IMR-90 (cell line): Measurements from ENCODE around the gene VPS33B. TPM values are rescaled to one million over a fixed set of nuclear protein-coding genes. Genes with fewer than 3 reads are reported as not detected.

Experiments used
- ATAC-seq: fragments of 200-7000 bp; cut with Tn5 transposase; 2 replicates; pipeline ENCODE4 v1.9.1; 2020; ENCODE audit warnings: low read depth, mild to moderate bottlenecking, moderate library complexity
- BruUV-seq: library from RNA; stranded (reverse); fragments of 400-500 nt; replicated peaks from 2 replicates; lab custom pipeline; 2021; lab: Mats Ljungman, UMichigan
- CTCF ChIA-PET: fragments of 300-600 bp; formaldehyde crosslinking; extraction: SDS; loops from one replicate; lab custom pipeline; 2021; ENCODE audit warnings: antibody characterized with exemption; lab: Yijun Ruan, JAX
- POLR2A ChIA-PET: fragments of 300-600 bp; sonication (Branson Sonifier 250); formaldehyde crosslinking; loops from one replicate; lab custom pipeline; 2022; ENCODE audit warnings: antibody characterized with exemption; ENCODE audit not compliant: unreplicated experiment; lab: Charles Lee
- DNase-seq: peaks from one replicate; pipeline ENCODE4 v3.0.0; 2013
- H2AFZ ChIP-seq: replicated peaks from 2 replicates; pipeline ENCODE3; 2013; ENCODE audit warnings: low read length, mild to moderate bottlenecking; ENCODE audit not compliant: poor library complexity
- H2AK5ac ChIP-seq: 2 replicates; pipeline ENCODE4 v1.6.1; 2013; ENCODE audit warnings: low read depth, low read length, inconsistent platforms
- H2AK9ac ChIP-seq: replicated peaks from 2 replicates; pipeline ENCODE3; 2013; ENCODE audit warnings: mild to moderate bottlenecking, low read depth, low read length, moderate library complexity; ENCODE audit not compliant: poor library complexity
- H2BK120ac ChIP-seq: 2 replicates; pipeline ENCODE4 v1.6.1; 2013; ENCODE audit warnings: low read depth, low read length, inconsistent platforms
- H2BK15ac ChIP-seq: 3 replicates; pipeline ENCODE4 v1.6.1; 2013; ENCODE audit warnings: low read depth, low read length, inconsistent platforms
- H2BK20ac ChIP-seq: 2 replicates; pipeline ENCODE4 v1.6.1; 2013; ENCODE audit warnings: low read depth, mild to moderate bottlenecking, inconsistent platforms, low read length, moderate library complexity
- H2BK5ac ChIP-seq: 2 replicates; pipeline ENCODE4 v1.6.1; 2013; ENCODE audit warnings: mild to moderate bottlenecking, low read depth, low read length, inconsistent platforms; ENCODE audit not compliant: poor library complexity, severe bottlenecking
- H3K14ac ChIP-seq: replicated peaks from 2 replicates; pipeline ENCODE4 v1.6.1; 2013; ENCODE audit warnings: low read depth, low read length, inconsistent platforms
- H3K18ac ChIP-seq: 2 replicates; pipeline ENCODE4 v1.6.1; 2013; ENCODE audit warnings: low read depth, low read length, control low read depth
- H3K23ac ChIP-seq: 2 replicates; pipeline ENCODE4 v1.6.1; 2013; ENCODE audit warnings: low read depth, low read length, inconsistent platforms
- H3K27ac ChIP-seq: 2 replicates; pipeline ENCODE4 v1.5.1; 2013; ENCODE audit warnings: mild to moderate bottlenecking, control low read depth, low read length; ENCODE audit not compliant: insufficient read depth
- H3K27me3 ChIP-seq: 2 replicates; pipeline ENCODE4 v1.6.1; 2013; ENCODE audit warnings: low read length; ENCODE audit not compliant: control insufficient read depth, insufficient read depth
- H3K36me3 ChIP-seq: 2 replicates; pipeline ENCODE4 v1.6.1; 2013; ENCODE audit warnings: low read length, mixed read lengths; ENCODE audit not compliant: control insufficient read depth, insufficient read depth
- H3K4ac ChIP-seq: 2 replicates; pipeline ENCODE4 v1.6.1; 2013; ENCODE audit warnings: low read depth, low read length, inconsistent platforms
- H3K4me1 ChIP-seq: 2 replicates; pipeline ENCODE4 v1.6.1; 2013; ENCODE audit warnings: low read length, mixed read lengths; ENCODE audit not compliant: control insufficient read depth, insufficient read depth
- H3K4me2 ChIP-seq: 2 replicates; pipeline ENCODE4 v1.6.1; 2013; ENCODE audit warnings: low read depth, mild to moderate bottlenecking, control low read depth, low read length, moderate library complexity
- H3K4me3 ChIP-seq: 2 replicates; pipeline ENCODE4 v1.5.1; 2013; ENCODE audit warnings: low read depth, mild to moderate bottlenecking, control low read depth, low read length, moderate library complexity; ENCODE audit not compliant: insufficient read depth
- H3K56ac ChIP-seq: 2 replicates; pipeline ENCODE4 v1.6.1; 2013; ENCODE audit warnings: low read length, inconsistent platforms; ENCODE audit not compliant: insufficient read depth; ENCODE audit errors: extremely low read depth
- H3K79me1 ChIP-seq, 2 experiments: 2 replicates each; pipeline ENCODE4 v1.6.1; 2013; ENCODE audit warnings: low read length in 2 of 2, inconsistent platforms in 1 of 2, low read depth in 1 of 2
- H3K9ac ChIP-seq: 2 replicates; pipeline ENCODE4 v1.6.1; 2013; ENCODE audit warnings: low read depth, low read length, control low read depth
- H3K9me1 ChIP-seq: 2 replicates; pipeline ENCODE4 v1.6.1; 2013; ENCODE audit warnings: low read length, inconsistent platforms; ENCODE audit not compliant: insufficient read depth
- H3K9me3 ChIP-seq: 2 replicates; pipeline ENCODE4 v1.6.1; 2013; ENCODE audit warnings: low read length; ENCODE audit not compliant: control insufficient read depth, insufficient read depth
- H4K20me1 ChIP-seq: 2 replicates; pipeline ENCODE4 v1.6.1; 2013; ENCODE audit warnings: low read length, inconsistent platforms; ENCODE audit not compliant: insufficient read depth
- H4K5ac ChIP-seq: 2 replicates; pipeline ENCODE4 v1.6.1; 2013; ENCODE audit warnings: mild to moderate bottlenecking, low read depth, low read length, control low read depth
- H4K8ac ChIP-seq, 2 experiments: 2 replicates each; pipeline ENCODE4 v1.6.1; 2013; ENCODE audit warnings: low read depth in 2 of 2, low read length in 2 of 2, control low read depth in 1 of 2, inconsistent platforms in 1 of 2
- H4K91ac ChIP-seq: 2 replicates; pipeline ENCODE4 v1.6.1; 2013; ENCODE audit warnings: low read depth, low read length, inconsistent platforms; ENCODE audit not compliant: insufficient read depth
- BHLHE40 ChIP-seq: fragments of 150-350 bp; IDR thresholded peaks from 2 replicates; pipeline ENCODE4 v1.6.1; 2016; ENCODE audit warnings: mild to moderate bottlenecking, low read depth, low read length
- CEBPB ChIP-seq: IDR thresholded peaks from 2 replicates; pipeline ENCODE4 v1.6.1; 2012; ENCODE audit warnings: low read depth, low read length, improper control_type of control experiment
- CHD1 ChIP-seq: IDR thresholded peaks from 2 replicates; pipeline ENCODE4 v1.6.1; 2012; ENCODE audit warnings: low read depth, low read length, improper control_type of control experiment
- CTCF ChIP-seq: conservative IDR thresholded peaks from 2 replicates; pipeline ENCODE4 v1.5.1; 2012; ENCODE audit warnings: mild to moderate bottlenecking, low read depth, low read length, improper control_type of control experiment
- FOS ChIP-seq: fragments of 150-350 bp; IDR thresholded peaks from 2 replicates; pipeline ENCODE4 v1.6.1; 2016; ENCODE audit warnings: low read depth, low read length
- MAFK ChIP-seq: IDR thresholded peaks from 2 replicates; pipeline ENCODE4 v1.6.1; 2012; ENCODE audit warnings: low read depth, low read length, improper control_type of control experiment
- MAZ ChIP-seq: IDR thresholded peaks from 2 replicates; pipeline ENCODE4 v1.6.1; 2012; ENCODE audit warnings: low read depth, mild to moderate bottlenecking, low read length, improper control_type of control experiment, moderate library complexity, borderline replicate concordance
- MXI1 ChIP-seq: IDR thresholded peaks from 2 replicates; pipeline ENCODE4 v1.6.1; 2012; ENCODE audit warnings: low read depth, mild to moderate bottlenecking, low read length, moderate library complexity, borderline replicate concordance
- NFE2L2 ChIP-seq: fragments of 150-350 bp; IDR thresholded peaks from 2 replicates; pipeline ENCODE4 v1.6.1; 2016; ENCODE audit warnings: low read depth, mild to moderate bottlenecking, low read length
- POLR2A ChIP-seq: IDR thresholded peaks from 2 replicates; pipeline ENCODE4 v1.6.1; 2012; ENCODE audit warnings: mild to moderate bottlenecking, low read depth, low read length
- RAD21 ChIP-seq: IDR thresholded peaks from 2 replicates; pipeline ENCODE4 v1.6.1; 2012; ENCODE audit warnings: low read length, improper control_type of control experiment
- RCOR1 ChIP-seq: IDR thresholded peaks from 2 replicates; pipeline ENCODE4 v1.6.1; 2012; ENCODE audit warnings: mild to moderate bottlenecking, low read length, improper control_type of control experiment; ENCODE audit not compliant: insufficient replicate concordance
- RFX5 ChIP-seq: IDR thresholded peaks from 2 replicates; pipeline ENCODE4 v1.8.0; 2012; ENCODE audit warnings: low read depth, mild to moderate bottlenecking, low read length, moderate library complexity
- SMC3 ChIP-seq: fragments of 150-350 bp; IDR thresholded peaks from 2 replicates; pipeline ENCODE4 v1.6.1; 2016; ENCODE audit warnings: low read depth, mild to moderate bottlenecking, antibody characterized with exemption, low read length, moderate library complexity
- USF2 ChIP-seq: fragments of 150-350 bp; IDR thresholded peaks from 2 replicates; pipeline ENCODE4 v1.6.1; 2017; ENCODE audit warnings: mild to moderate bottlenecking, antibody characterized with exemption, low read length, low read depth
- WGBS, 2 experiments: methylation state at CpG; one replicate each; pipeline versions ENCODE4 v1.1.5 to v1.1.7; 2013; ENCODE audit warnings: missing lambda C conversion rate in 2 of 2; ENCODE audit not compliant: insufficient read length in 1 of 2; ENCODE audit errors: extremely low coverage in 2 of 2; 5-methylcytosine and 5-hydroxymethylcytosine counted together
- dilution Hi-C: fragments of 300-500 bp; cut with HindIII; formaldehyde crosslinking; loops from one replicate; pipeline ENCODE4 v1.14.3; 2018; ENCODE audit warnings: low sequenced_read_pairs; ENCODE audit not compliant: unreplicated experiment
- in situ Hi-C: fragments of 300-500 bp; cut with MboI; formaldehyde crosslinking; loops from 3 replicates; pipeline ENCODE4 v1.14.3; 2019; ENCODE audit warnings: low sequenced_read_pairs, inconsistent platforms, mixed read lengths
- intact Hi-C: fragments of 100-400 bp; cut with micrococcal nuclease; formaldehyde crosslinking; loops from 2 replicates; pipeline ENCODE4 v1.10.0; 2022
- polyA plus RNA-seq, 3 experiments: library from polyadenylated mRNA; depleted of rRNA; stranded (reverse); fragments of >200 nt; gene quantifications; 2 replicates each; pipeline ENCODE4 v1.2.3, GENCODE V29; 2012; ENCODE audit warnings: low replicate concordance in 1 of 3
- total RNA-seq: library from RNA; depleted of rRNA; stranded (reverse); fragments of >200 nt; gene quantifications from 2 replicates; pipeline ENCODE4 v1.2.3, GENCODE V29; 2012
- TF ChIP-seq, protein P1 (sequence below): fragments of 150-350 bp; IDR thresholded peaks from 2 replicates; pipeline ENCODE4 v1.6.1; 2016; ENCODE audit warnings: low read depth, mild to moderate bottlenecking, low read length, moderate library complexity, borderline replicate concordance

The VPS33B gene
- total and polyA plus RNA-seq, 2 of the 4 experiments (the other 2 are of a cell fraction) = 9.0 to 11.3 TPM

DNA sequence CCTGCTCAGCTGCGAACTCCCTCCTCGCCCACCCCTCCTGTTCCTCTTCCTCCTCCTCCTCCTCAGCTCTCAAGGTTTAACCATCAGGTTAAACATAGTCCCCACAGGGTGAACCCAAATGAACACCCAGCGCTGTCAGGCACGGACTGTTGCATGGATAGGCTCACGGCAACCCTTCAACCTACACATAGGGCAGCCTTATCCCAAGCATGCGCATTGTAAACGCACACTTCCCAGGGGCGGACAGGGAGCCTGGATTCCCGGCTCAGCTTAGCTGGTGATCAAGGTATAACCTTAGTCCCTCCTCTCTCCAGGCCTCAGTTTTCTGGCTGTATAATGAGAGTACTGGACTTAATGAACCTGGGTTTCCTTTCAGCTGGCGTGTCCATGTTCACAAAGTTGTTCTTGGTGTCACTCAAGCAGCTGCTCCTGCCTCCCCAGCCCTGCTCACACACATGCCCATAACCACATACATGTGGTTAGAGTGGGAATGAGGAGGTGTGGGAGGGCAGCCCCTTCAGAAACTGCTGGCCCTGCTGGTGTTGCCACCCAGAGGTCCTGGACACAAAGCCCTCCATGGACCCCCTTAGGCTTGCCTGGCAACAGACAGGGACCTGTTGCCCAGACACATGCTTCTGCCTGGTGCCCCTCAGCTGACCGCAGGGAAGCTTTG is 20.9 kb upstream of the VPS33B start:
- WGBS, 2 experiments = 63% methylated on average over 2 of the region's 11 CpGs; no CpG with 5 or more reads in 1 of the 2 experiments
- H3K4ac ChIP-seq = no peak overlapping the region
- no TSS peak for BruUV-seq
- TF ChIP-seq MXI1 (no peak), CHD1 (no peak), USF2 (no peak), NFE2L2 (no peak), BHLHE40 (no peak), RFX5 (no peak), MAZ (no peak), RCOR1 (no peak), CTCF (no peak), POLR2A (no peak), FOS (no peak), RAD21 (no peak), CEBPB (no peak), SMC3 (no peak), MAFK (no peak)
- TF ChIP-seq, protein P1, sequence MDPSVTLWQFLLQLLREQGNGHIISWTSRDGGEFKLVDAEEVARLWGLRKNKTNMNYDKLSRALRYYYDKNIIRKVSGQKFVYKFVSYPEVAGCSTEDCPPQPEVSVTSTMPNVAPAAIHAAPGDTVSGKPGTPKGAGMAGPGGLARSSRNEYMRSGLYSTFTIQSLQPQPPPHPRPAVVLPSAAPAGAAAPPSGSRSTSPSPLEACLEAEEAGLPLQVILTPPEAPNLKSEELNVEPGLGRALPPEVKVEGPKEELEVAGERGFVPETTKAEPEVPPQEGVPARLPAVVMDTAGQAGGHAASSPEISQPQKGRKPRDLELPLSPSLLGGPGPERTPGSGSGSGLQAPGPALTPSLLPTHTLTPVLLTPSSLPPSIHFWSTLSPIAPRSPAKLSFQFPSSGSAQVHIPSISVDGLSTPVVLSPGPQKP = no peak
- no peak overlapping the region for H3K18ac ChIP-seq
- H3K27ac ChIP-seq = no peak overlapping the region
- H3K4me1 ChIP-seq = no peaks in the 10 kb centered on the region
- H3K36me3 ChIP-seq = no peaks in the 10 kb centered on the region
- no peak overlapping the region for H3K4me2 ChIP-seq
- ChIA-PET POLR2A (no interaction called here), CTCF (no interaction called here)
- H2BK120ac ChIP-seq = no peak overlapping the region
- H2AFZ ChIP-seq = no peak overlapping the region
- no peaks in the 10 kb centered on the region for H3K9me3 ChIP-seq
- H2AK5ac ChIP-seq = no peak overlapping the region
- no peak overlapping the region for H3K23ac ChIP-seq
- no peaks in the 10 kb centered on the region for H3K9me1 ChIP-seq
- no peak overlapping the region for H3K14ac ChIP-seq
- no peak overlapping the region for H3K9ac ChIP-seq
- peaks cover 7% of the 10 kb centered on the region; the same call in 1 of the 2 replicates for H3K27me3 ChIP-seq
- ATAC-seq (no peak), DNase-seq (no peak)
- H3K79me1 ChIP-seq = no peaks in the 10 kb centered on the region
- H2BK15ac ChIP-seq = no peak overlapping the region
- no peak overlapping the region for H2BK20ac ChIP-seq
- in situ Hi-C loops = no loop called here
- H2AK9ac ChIP-seq = no peak overlapping the region
- no peak overlapping the region for H4K91ac ChIP-seq
- intact Hi-C loops = no loop called here
- H2BK5ac ChIP-seq = no peak overlapping the region
- H4K5ac ChIP-seq = no peak overlapping the region
- H4K20me1 ChIP-seq = no peaks in the 10 kb centered on the region
- dilution Hi-C loops = no loop called here
- H4K8ac ChIP-seq = no peak overlapping the region
- H3K4me3 ChIP-seq = no peak overlapping the region
- no peak overlapping the region for H3K56ac ChIP-seq
